Cardiac muscle cell (in vitro differentiated cells and primary cell): ENCODE measurements around the gene TRAPPC8. TPM values are rescaled to one million over a fixed set of nuclear protein-coding genes. Genes with fewer than 3 reads are reported as not detected.

ENCODE experiments used
- DNase-seq, 2 donors: peaks; one replicate each; pipeline versions ENCODE4 v3.0.0 to v3.0.0-alpha.2; 2010 to 2017; ENCODE audit warnings: low read depth in 1 of 2, low spot score in 1 of 2
- H3K27ac ChIP-seq: fragments of 200-600 bp; sonication (generic); 2 replicates; pipeline ENCODE4 v1.5.1; 2016
- H3K27me3 ChIP-seq: fragments of 200-600 bp; sonication (generic); 2 replicates; pipeline ENCODE4 v1.6.0; 2016; ENCODE audit warnings: control low read depth
- H3K36me3 ChIP-seq: fragments of 200-600 bp; sonication (generic); 2 replicates; pipeline ENCODE4 v1.5.1; 2016; ENCODE audit warnings: control low read depth
- H3K4me1 ChIP-seq: fragments of 200-600 bp; sonication (generic); 2 replicates; pipeline ENCODE4 v1.8.1; 2017; ENCODE audit warnings: low read depth, mild to moderate bottlenecking, mixed run types
- H3K4me3 ChIP-seq: fragments of 200-600 bp; sonication (generic); 2 replicates; pipeline ENCODE4 v1.5.1; 2016; ENCODE audit warnings: mild to moderate bottlenecking
- H3K9me3 ChIP-seq: fragments of 200-600 bp; sonication (generic); 2 replicates; pipeline ENCODE4 v1.5.1; 2017; ENCODE audit warnings: low read depth, mild to moderate bottlenecking, control low read depth
- polyA plus RNA-seq: library from polyadenylated mRNA; unstranded; fragments of >200 nt; fragmentation: Nextera tagmentation; extraction: Ambion mirVana; gene quantifications from 2 replicates; pipeline ENCODE4 v1.2.1, GENCODE V29; 2016
- total RNA-seq: library from RNA; depleted of rRNA; stranded (reverse); fragments of >200 nt; gene quantifications from 2 replicates; pipeline ENCODE4 v1.2.3, GENCODE V29; 2016
- TF ChIP-seq, protein P1 (sequence below): IDR thresholded peaks from 2 replicates; pipeline ENCODE4 v1.5.1; 2012; ENCODE audit warnings: low read depth, mild to moderate bottlenecking, low read length

TRAPPC8 gene
- total and polyA plus RNA-seq, 2 experiments from 2014 or later, result 11.8 to 25.7 TPM

DNA sequence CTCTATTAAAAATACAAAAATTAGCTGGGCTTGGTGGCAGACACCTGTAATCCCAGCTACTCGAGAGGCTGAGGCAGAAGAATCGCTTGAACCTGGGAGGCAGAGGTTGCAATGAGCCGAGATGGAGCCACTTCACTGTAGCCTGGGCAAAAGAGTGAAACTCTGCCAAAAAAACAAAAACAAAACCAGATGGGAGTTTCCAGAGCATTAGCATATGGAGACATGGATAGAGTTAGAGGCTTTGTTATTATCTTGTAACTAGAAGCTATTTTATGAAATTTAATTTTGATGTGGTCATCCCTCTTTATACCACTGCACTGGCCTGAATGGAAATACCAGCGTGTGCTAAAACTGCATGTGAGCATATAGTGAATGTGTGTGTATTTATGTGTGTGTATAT lies 58.9 kb downstream of the TRAPPC8 start:
- H3K36me3 ChIP-seq, result peaks cover 17% of the 10 kb centered on the region
- no peaks in the 10 kb centered on the region for H3K4me1 ChIP-seq
- no peaks in the 10 kb centered on the region for H3K9me3 ChIP-seq
- no peak overlapping the region for H3K27ac ChIP-seq
- no peak overlapping the region for H3K4me3 ChIP-seq
- TF ChIP-seq, protein P1, sequence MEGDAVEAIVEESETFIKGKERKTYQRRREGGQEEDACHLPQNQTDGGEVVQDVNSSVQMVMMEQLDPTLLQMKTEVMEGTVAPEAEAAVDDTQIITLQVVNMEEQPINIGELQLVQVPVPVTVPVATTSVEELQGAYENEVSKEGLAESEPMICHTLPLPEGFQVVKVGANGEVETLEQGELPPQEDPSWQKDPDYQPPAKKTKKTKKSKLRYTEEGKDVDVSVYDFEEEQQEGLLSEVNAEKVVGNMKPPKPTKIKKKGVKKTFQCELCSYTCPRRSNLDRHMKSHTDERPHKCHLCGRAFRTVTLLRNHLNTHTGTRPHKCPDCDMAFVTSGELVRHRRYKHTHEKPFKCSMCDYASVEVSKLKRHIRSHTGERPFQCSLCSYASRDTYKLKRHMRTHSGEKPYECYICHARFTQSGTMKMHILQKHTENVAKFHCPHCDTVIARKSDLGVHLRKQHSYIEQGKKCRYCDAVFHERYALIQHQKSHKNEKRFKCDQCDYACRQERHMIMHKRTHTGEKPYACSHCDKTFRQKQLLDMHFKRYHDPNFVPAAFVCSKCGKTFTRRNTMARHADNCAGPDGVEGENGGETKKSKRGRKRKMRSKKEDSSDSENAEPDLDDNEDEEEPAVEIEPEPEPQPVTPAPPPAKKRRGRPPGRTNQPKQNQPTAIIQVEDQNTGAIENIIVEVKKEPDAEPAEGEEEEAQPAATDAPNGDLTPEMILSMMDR, result no peak
- no peak for DNase-seq
- no peaks in the 10 kb centered on the region for H3K27me3 ChIP-seq

DNA sequence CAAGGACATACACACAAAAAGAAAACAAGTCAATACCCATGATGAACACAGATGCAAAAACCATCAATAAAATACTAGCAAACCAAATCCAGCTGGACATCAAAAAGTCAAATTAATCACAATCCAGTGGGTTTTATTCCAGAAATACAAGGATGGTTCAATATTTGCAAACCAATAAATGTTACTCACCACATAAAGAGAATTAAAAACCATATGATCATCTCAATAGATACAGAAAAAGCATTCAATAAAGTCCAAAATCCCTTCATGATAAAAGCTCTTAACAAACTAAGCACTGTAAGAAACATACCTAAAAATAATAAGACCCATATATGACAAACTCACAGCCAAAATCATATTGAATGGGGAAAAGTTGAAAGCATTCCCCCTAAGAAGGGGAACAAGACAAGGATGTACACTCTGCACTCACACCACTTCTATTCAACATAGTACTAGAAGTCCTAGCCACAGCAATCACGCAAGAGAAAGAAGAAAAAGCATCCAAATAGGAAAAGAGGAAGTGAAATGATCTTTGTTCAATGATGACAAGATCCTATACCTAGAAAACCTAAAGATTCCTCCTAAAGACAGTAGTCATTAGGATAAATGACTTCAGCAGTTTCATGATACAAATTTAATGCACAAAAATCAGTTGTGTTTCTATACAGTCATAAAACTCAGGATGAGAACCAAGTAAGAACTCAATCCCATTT lies 62.6 kb downstream of the TRAPPC8 start:
- H3K4me3 ChIP-seq, result no peak overlapping the region
- peaks cover 13% of the 10 kb centered on the region for H3K36me3 ChIP-seq
- no peaks in the 10 kb centered on the region for H3K4me1 ChIP-seq
- DNase-seq, result no peak
- H3K27ac ChIP-seq, result no peak overlapping the region
- no peaks in the 10 kb centered on the region for H3K27me3 ChIP-seq
- TF ChIP-seq, protein P1, result no peak
- H3K9me3 ChIP-seq, result no peaks in the 10 kb centered on the region

DNA sequence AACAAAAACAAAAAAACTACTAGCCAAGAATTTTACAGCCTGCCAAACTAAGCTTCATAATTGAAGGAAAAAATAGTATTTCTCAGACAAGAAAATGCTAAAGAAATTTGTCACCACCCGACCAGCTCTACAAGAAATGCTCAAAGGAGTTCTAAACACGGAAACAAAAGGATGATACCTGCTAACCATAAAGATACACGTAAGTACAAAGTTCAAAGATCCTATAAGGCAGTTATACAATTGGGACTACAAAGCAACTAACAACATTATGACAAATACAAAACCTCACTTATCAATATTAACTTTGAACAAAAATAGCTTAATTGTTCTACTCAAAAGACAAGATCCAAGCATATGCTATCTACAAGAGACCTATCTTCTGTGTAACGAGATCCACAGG lies 64.6 kb downstream of the TRAPPC8 start:
- no peaks in the 10 kb centered on the region for H3K4me1 ChIP-seq
- H3K27me3 ChIP-seq, result no peaks in the 10 kb centered on the region
- H3K36me3 ChIP-seq, result peaks cover 21% of the 10 kb centered on the region
- H3K9me3 ChIP-seq, result no peaks in the 10 kb centered on the region
- H3K4me3 ChIP-seq, result no peak overlapping the region
- no peak for DNase-seq
- H3K27ac ChIP-seq, result no peak overlapping the region
- TF ChIP-seq, protein P1, result no peak

DNA sequence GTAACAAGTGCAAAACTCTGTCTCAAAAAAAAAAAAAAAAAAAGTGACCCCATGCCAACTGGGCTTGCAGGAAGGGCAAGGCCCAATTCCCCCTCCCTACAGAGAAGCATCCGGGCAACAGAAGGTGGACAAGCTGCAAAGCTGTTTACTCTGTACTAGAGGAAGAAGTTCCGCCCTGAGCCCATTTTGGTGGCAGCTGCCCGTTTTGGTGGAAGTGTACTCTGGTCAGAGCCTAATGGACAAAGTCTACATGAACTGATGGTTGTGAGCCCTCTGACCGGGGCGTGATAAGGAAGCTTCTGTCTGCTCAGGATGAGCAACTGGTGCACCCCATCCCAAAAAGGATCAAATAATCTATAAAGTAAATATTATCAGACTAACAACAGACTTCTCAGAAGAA lies 65.0 kb downstream of the TRAPPC8 start:
- DNase-seq, result no peak

DNA sequence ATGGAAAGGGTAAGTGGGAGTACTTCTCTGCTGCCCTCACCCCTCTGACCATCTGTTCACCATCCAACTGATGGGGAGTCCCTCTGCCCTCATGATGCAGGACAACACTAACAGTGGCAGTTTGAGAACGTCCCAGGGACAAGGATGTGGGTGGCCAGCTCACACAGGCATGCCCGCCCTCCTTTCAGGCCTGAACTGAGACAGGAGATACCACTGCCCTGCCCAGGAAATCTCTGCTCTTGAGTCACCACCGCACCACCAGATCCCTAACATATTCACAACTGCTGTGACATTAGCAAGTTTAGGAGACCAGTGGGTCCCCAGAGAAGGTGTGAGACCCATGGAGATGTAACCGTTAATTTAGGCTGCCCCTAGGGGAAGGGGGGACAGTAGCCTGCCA lies 66.2 kb downstream of the TRAPPC8 start:
- Histone ChIP-seq H3K4me3 (no peak overlapping the region), H3K36me3 (peaks cover 26% of the 10 kb centered on the region), H3K27ac (no peak overlapping the region), H3K27me3 (no peaks in the 10 kb centered on the region), H3K4me1 (no peaks in the 10 kb centered on the region), H3K9me3 (no peaks in the 10 kb centered on the region)
- no peak for DNase-seq
- TF ChIP-seq, protein P1, result no peak

More for the DNA sequence above, 65.0 kb downstream of the TRAPPC8 start:
- Histone ChIP-seq H3K9me3 (no peaks in the 10 kb centered on the region), H3K27ac (no peak overlapping the region), H3K4me1 (no peaks in the 10 kb centered on the region), H3K4me3 (no peak overlapping the region), H3K27me3 (no peaks in the 10 kb centered on the region), H3K36me3 (peaks cover 24% of the 10 kb centered on the region)
- TF ChIP-seq, protein P1, result no peak
